OCI-LY1 (cell line): Measurements from ENCODE around the gene PRSS53.
"Not testable (repeated sequence)": the region's sequence is repeated elsewhere in the genome, so short reads cannot be mapped to it uniquely, and the experiment has no call there.

Experiments used
- H2AFZ ChIP-seq: fragments of 200-600 bp; sonication (generic), shearing (Covaris generic); 2 replicates; pipeline ENCODE4 v1.6.0; 2014; ENCODE audit warnings: antibody characterized with exemption, mild to moderate bottlenecking, low read length
- H3F3A ChIP-seq: fragments of 200-600 bp; sonication (generic), shearing (Covaris generic); 2 replicates; pipeline ENCODE4 v1.6.0; 2014; ENCODE audit warnings: mild to moderate bottlenecking, antibody characterized with exemption, low read length, moderate library complexity; ENCODE audit not compliant: insufficient read depth
- H3K27ac ChIP-seq: fragments of 200-600 bp; sonication (generic); 2 replicates; pipeline ENCODE4 v1.5.1; 2014; ENCODE audit warnings: low read length, mixed run types, mild to moderate bottlenecking, low read depth; ENCODE audit not compliant: poor library complexity, severe bottlenecking
- H3K27me3 ChIP-seq: fragments of 200-600 bp; sonication (generic); 2 replicates; pipeline ENCODE4 v1.6.0; 2014; ENCODE audit warnings: antibody characterized with exemption, mild to moderate bottlenecking, low read length, moderate library complexity; ENCODE audit not compliant: insufficient read depth
- H3K36me3 ChIP-seq: fragments of 200-600 bp; sonication (generic); 2 replicates; pipeline ENCODE4 v1.6.1; 2014; ENCODE audit warnings: mild to moderate bottlenecking, antibody characterized with exemption, low read length, moderate library complexity, mixed read lengths; ENCODE audit not compliant: insufficient read depth
- H3K4me1 ChIP-seq: fragments of 200-600 bp; sonication (generic); 2 replicates; pipeline ENCODE4 v1.5.1; 2014; ENCODE audit warnings: mild to moderate bottlenecking, low read length, moderate library complexity; ENCODE audit not compliant: insufficient read depth, severe bottlenecking
- H3K4me2 ChIP-seq: fragments of 200-600 bp; sonication (generic), shearing (Covaris generic); 2 replicates; pipeline ENCODE4 v1.6.1; 2014; ENCODE audit warnings: low read length
- H3K4me3 ChIP-seq: fragments of 200-600 bp; sonication (generic); 2 replicates; pipeline ENCODE4 v1.5.1; 2014; ENCODE audit warnings: low read length, low read depth, mild to moderate bottlenecking, mixed read lengths; ENCODE audit not compliant: poor library complexity, severe bottlenecking
- H3K79me2 ChIP-seq: fragments of 200-600 bp; shearing (Covaris generic); 2 replicates; pipeline ENCODE4 v1.6.1; 2016; ENCODE audit warnings: mixed run types, low read length, mixed read lengths; ENCODE audit not compliant: insufficient read depth
- H3K9ac ChIP-seq: fragments of 200-600 bp; sonication (generic), shearing (Covaris generic); 2 replicates; pipeline ENCODE4 v1.6.1; 2014; ENCODE audit warnings: mild to moderate bottlenecking, low read length, mixed read lengths
- H3K9me2 ChIP-seq: fragments of 200-600 bp; sonication (generic), shearing (Covaris generic); 2 replicates; pipeline ENCODE4 v1.6.1; 2014; ENCODE audit warnings: low read depth, mild to moderate bottlenecking, low read length, mixed read lengths
- H3K9me3 ChIP-seq: fragments of 200-600 bp; shearing (Covaris generic); 2 replicates; pipeline ENCODE4 v1.6.1; 2014; ENCODE audit warnings: low read length, mixed read lengths
- H4K20me1 ChIP-seq: fragments of 200-600 bp; sonication (generic), shearing (Covaris generic); 2 replicates; pipeline ENCODE4 v1.6.0; 2016; ENCODE audit warnings: mild to moderate bottlenecking, low read length; ENCODE audit not compliant: insufficient read depth
- CTCF ChIP-seq: fragments of 200-600 bp; sonication (generic), shearing (Covaris generic); IDR thresholded peaks from 2 replicates; pipeline ENCODE4 v1.5.1; 2017; ENCODE audit warnings: mild to moderate bottlenecking, antibody characterized with exemption, low read length, moderate library complexity, mixed read lengths
- EZH2 ChIP-seq: fragments of 200-600 bp; sonication (generic), shearing (Covaris generic); IDR thresholded peaks from 2 replicates; pipeline ENCODE4 v1.8.0; 2017; ENCODE audit warnings: borderline replicate concordance, mixed run types, mild to moderate bottlenecking, antibody characterized with exemption, low read length, moderate library complexity, mixed read lengths

Gene PRSS53

GRCh38 chr16:31088459-31089183, at the start of gene PRSS53:
Gene PRSS53, minus strand, starts transcription at chr16:31088943. Its CDS starts 134 bp downstream, at chr16:31088809.
- peaks cover 29% of the 10 kb centered on the region; the same call in 1 of the 2 replicates for H3K36me3 ChIP-seq
- no peak within 1 kb of the TSS for H3K27ac ChIP-seq
- no peaks in the 10 kb centered on the region for H3F3A ChIP-seq
- no peaks in the 10 kb centered on the region for H3K9me2 ChIP-seq
- TF ChIP-seq CTCF, result no peak
- TF ChIP-seq EZH2, result no peak
- H3K79me2 ChIP-seq, result no peaks in the 10 kb centered on the region
- no peak within 1 kb of the TSS for H3K4me2 ChIP-seq
- no peak within 1 kb of the TSS for H3K4me3 ChIP-seq
- H4K20me1 ChIP-seq, result no peaks in the 10 kb centered on the region
- no peak within 1 kb of the TSS for H3K9ac ChIP-seq
- no peak within 1 kb of the TSS for H2AFZ ChIP-seq
- H3K27me3 ChIP-seq, result no peaks in the 10 kb centered on the region
- no peaks in the 10 kb centered on the region for H3K9me3 ChIP-seq
- peaks cover 4% of the 10 kb centered on the region for H3K4me1 ChIP-seq

GRCh38 chr16:31136822-31137499, 48.2 kb upstream of the PRSS53 start:
- H4K20me1 ChIP-seq, H2AFZ ChIP-seq, H3K4me1 ChIP-seq, H3K9me2 ChIP-seq, H3K27me3 ChIP-seq, H3K4me3 ChIP-seq, H3K27ac ChIP-seq, H3K9ac ChIP-seq, H3K79me2 ChIP-seq, H3K9me3 ChIP-seq, H3F3A ChIP-seq, H3K4me2 ChIP-seq, H3K36me3 ChIP-seq: not testable (repeated sequence)

GRCh38 chr16:31136287-31136662, 47.5 kb upstream of the PRSS53 start:
- Histone ChIP-seq H4K20me1 (no peaks in the 10 kb centered on the region), H3K4me2 (no peak overlapping the region), H3K9me3 (no peaks in the 10 kb centered on the region), H3K9me2 (no peaks in the 10 kb centered on the region), H2AFZ (no peak overlapping the region), H3K36me3 (no peaks in the 10 kb centered on the region), H3K4me1 (no peaks in the 10 kb centered on the region), H3F3A (no peaks in the 10 kb centered on the region), H3K27ac (no peak overlapping the region), H3K27me3 (peaks cover 8% of the 10 kb centered on the region; the same call in 1 of the 2 replicates), H3K4me3 (no peak overlapping the region), H3K9ac (no peak overlapping the region), H3K79me2 (no peaks in the 10 kb centered on the region)
- TF ChIP-seq EZH2, result no peak
- no peak for TF ChIP-seq CTCF
